ENCODE measurements around the gene ADGRD2. TPM values are rescaled to one million over a fixed set of nuclear protein-coding genes. Genes with fewer than 3 reads are reported as not detected.

The ADGRD2 gene
- polyA plus RNA-seq, 1 donor (not counting 4 experiments of a cell fraction or from before 2014, with no cell fraction given) = not detected

GRCh38 chr9:124478354-124478753 is 28.1 kb downstream of the ADGRD2 start:
- no peaks in the 10 kb centered on the region for H3K79me2 ChIP-seq (ENCODE audit: control insufficient read depth, insufficient read depth, low read length)
- peaks cover 2% of the 10 kb centered on the region for H4K20me1 ChIP-seq (ENCODE audit: control insufficient read depth, extremely low read depth, insufficient read depth, low read length)
- DNase-seq (ENCODE audit: low read depth, low spot score) (no peak), FAIRE-seq (no peak)
- no peaks in the 10 kb centered on the region for H3K9me1 ChIP-seq (ENCODE audit: control insufficient read depth, extremely low read depth, insufficient read depth, low read length)
- H2AFZ ChIP-seq (ENCODE audit: control insufficient read depth, low read length) = no peak overlapping the region
- H3K36me3 ChIP-seq (ENCODE audit: control insufficient read depth in 2 of 2, extremely low read depth in 1 of 2, insufficient read depth in 2 of 2, low read length in 2 of 2) = no peaks in the 10 kb centered on the region
- H3K27ac ChIP-seq (ENCODE audit: control insufficient read depth, insufficient read depth, low read length) = no peak overlapping the region
- dilution Hi-C loops (cut with MboI; ENCODE audit: extremely low pct_ligation_motif_present, low sequenced_read_pairs) = no loop called here
- no peaks in the 10 kb centered on the region for H3K9me3 ChIP-seq (ENCODE audit: control insufficient read depth, low read depth, low read length)
- H3K27me3 ChIP-seq (ENCODE audit: control insufficient read depth, extremely low read depth, insufficient read depth, low read length) = peaks cover 40% of the 10 kb centered on the region
- H3K4me1 ChIP-seq (ENCODE audit: control insufficient read depth, extremely low read depth, insufficient read depth, low read length) = no peaks in the 10 kb centered on the region
- TF ChIP-seq CTCF (optimal IDR thresholded peaks at IDR 0.05 in 1 of 3, IDR thresholded peaks at IDR 0.05 in 1 of 3, conservative IDR thresholded peaks at IDR 0.05 in 1 of 3; ENCODE audit: extremely low read depth in 1 of 3, insufficient read depth in 2 of 3, low read length in 3 of 3) = no peak
- no peak for TF ChIP-seq EZH2 (IDR thresholded peaks at IDR 0.05; ENCODE audit: low read length)
- no peak overlapping the region for H3K4me2 ChIP-seq (ENCODE audit: control insufficient read depth, extremely low read depth, insufficient read depth, low read depth, low read length)
- H3K9ac ChIP-seq (ENCODE audit: control insufficient read depth, extremely low read depth, insufficient read depth, low read length) = no peak overlapping the region
- no peak overlapping the region for H3K4me3 ChIP-seq (ENCODE audit: control insufficient read depth in 2 of 3, extremely low read depth in 1 of 3, insufficient read depth in 2 of 3, low read depth in 1 of 3, low read length in 3 of 3)

GRCh38 chr9:124479371-124479770 is 29.1 kb downstream of the ADGRD2 start:
- dilution Hi-C loops (cut with MboI; ENCODE audit: extremely low pct_ligation_motif_present, low sequenced_read_pairs) = no loop called here
- H3K9me3 ChIP-seq (ENCODE audit: control insufficient read depth, low read depth, low read length) = no peaks in the 10 kb centered on the region
- H3K9me1 ChIP-seq (ENCODE audit: control insufficient read depth, extremely low read depth, insufficient read depth, low read length) = no peaks in the 10 kb centered on the region
- TF ChIP-seq EZH2 (IDR thresholded peaks at IDR 0.05; ENCODE audit: low read length) (no peak), CTCF (optimal IDR thresholded peaks at IDR 0.05 in 1 of 3, IDR thresholded peaks at IDR 0.05 in 1 of 3, conservative IDR thresholded peaks at IDR 0.05 in 1 of 3; ENCODE audit: extremely low read depth in 1 of 3, insufficient read depth in 2 of 3, low read length in 3 of 3) (no peak)
- H3K4me1 ChIP-seq (ENCODE audit: control insufficient read depth, extremely low read depth, insufficient read depth, low read length) = no peaks in the 10 kb centered on the region
- H3K27ac ChIP-seq (ENCODE audit: control insufficient read depth, insufficient read depth, low read length) = no peak overlapping the region
- no peak overlapping the region for H2AFZ ChIP-seq (ENCODE audit: control insufficient read depth, low read length)
- H3K36me3 ChIP-seq (ENCODE audit: control insufficient read depth in 2 of 2, extremely low read depth in 1 of 2, insufficient read depth in 2 of 2, low read length in 2 of 2) = no peaks in the 10 kb centered on the region
- FAIRE-seq (no peak), DNase-seq (ENCODE audit: low read depth, low spot score) (no peak)
- H3K4me3 ChIP-seq (ENCODE audit: control insufficient read depth in 2 of 3, extremely low read depth in 1 of 3, insufficient read depth in 2 of 3, low read depth in 1 of 3, low read length in 3 of 3) = no peak overlapping the region
- no peak overlapping the region for H3K9ac ChIP-seq (ENCODE audit: control insufficient read depth, extremely low read depth, insufficient read depth, low read length)
- no peaks in the 10 kb centered on the region for H3K79me2 ChIP-seq (ENCODE audit: control insufficient read depth, insufficient read depth, low read length)
- H3K4me2 ChIP-seq (ENCODE audit: control insufficient read depth, extremely low read depth, insufficient read depth, low read depth, low read length) = no peak overlapping the region
- H4K20me1 ChIP-seq (ENCODE audit: control insufficient read depth, extremely low read depth, insufficient read depth, low read length) = peaks cover 2% of the 10 kb centered on the region
- H3K27me3 ChIP-seq (ENCODE audit: control insufficient read depth, extremely low read depth, insufficient read depth, low read length) = peaks cover 40% of the 10 kb centered on the region

All from keratinocyte (primary cell).